Activated T-helper 2 cell treated with anti-CD3 and anti-CD28 coated beads, Interferon-gamma antibody, Interleukin-2, Interleukin-4, amounts not matched to agents 10 μg/mL and 5 μg/mL and 100 μg/mL, durations not matched to agents 14 hours and 24 hours and 36 hours (primary cell): ENCODE data around the gene UVRAG. TPM values are rescaled to one million over a fixed set of nuclear protein-coding genes. Genes with fewer than 3 reads are reported as not detected.
"Not testable (repeated sequence)": the region's sequence is repeated elsewhere in the genome, so short reads cannot be mapped to it uniquely, and the experiment has no call there.

Experiments
- DNase-seq: peaks from one replicate; pipeline ENCODE4 v3.0.0; 2021; ENCODE audit warnings: low spot score
- H3K27ac Mint-ChIP-seq: one replicate; pipeline ENCODE4 v1.8.0; 2021; ENCODE audit warnings: mixed read lengths
- H3K27me3 Mint-ChIP-seq: one replicate; pipeline ENCODE4 v1.8.0; 2021; ENCODE audit warnings: low read depth, mixed read lengths
- H3K36me3 Mint-ChIP-seq: one replicate; pipeline ENCODE4 v1.8.0; 2021; ENCODE audit warnings: low read depth, mixed read lengths
- H3K4me1 Mint-ChIP-seq: one replicate; pipeline ENCODE4 v1.8.0; 2021; ENCODE audit warnings: low read depth, mixed read lengths
- H3K4me3 Mint-ChIP-seq: one replicate; pipeline ENCODE4 v1.8.0; 2021; ENCODE audit warnings: low read depth, mild to moderate bottlenecking, moderate library complexity, mixed read lengths
- H3K9me3 Mint-ChIP-seq: one replicate; pipeline ENCODE4 v1.8.0; 2021; ENCODE audit warnings: mixed read lengths
- intact Hi-C: fragments of 100-400 bp; cut with micrococcal nuclease; formaldehyde crosslinking; loops from one replicate; pipeline ENCODE4 v1.15.1; 2023
- total RNA-seq: library from RNA; stranded (reverse); gene quantifications from 2 replicates; pipeline ENCODE4 v1.2.3, GENCODE V29; 2022

Gene UVRAG
- total RNA-seq, 1 donor from 2014 or later = 23.3 TPM

- intact Hi-C loops = no loop called here
- Mint-ChIP-seq H3K4me3 (no peak overlapping the region), H3K27me3 (no peaks in the 10 kb centered on the region), H3K9me3 (no peaks in the 10 kb centered on the region), H3K27ac (no peak overlapping the region), H3K4me1 (peaks cover 4% of the 10 kb centered on the region), H3K36me3 (peaks cover 4% of the 10 kb centered on the region)
- no peak for DNase-seq
Observed at GRCh38 chr11:75955443-75955842, 140.4 kb downstream of the UVRAG start.

- H3K27me3 Mint-ChIP-seq = no peaks in the 10 kb centered on the region
- peaks cover 4% of the 10 kb centered on the region for H3K36me3 Mint-ChIP-seq
- DNase-seq = no peak
- H3K9me3 Mint-ChIP-seq = no peaks in the 10 kb centered on the region
- H3K4me1 Mint-ChIP-seq = peaks cover 3% of the 10 kb centered on the region
- H3K27ac Mint-ChIP-seq = no peak overlapping the region
- H3K4me3 Mint-ChIP-seq = no peak overlapping the region
- intact Hi-C loops = no loop called here
Observed at GRCh38 chr11:75959540-75959939, 144.5 kb downstream of the UVRAG start.

GRCh38 chr11:75964071-75964470, 149.1 kb downstream of the UVRAG start:
- no peaks in the 10 kb centered on the region for H3K9me3 Mint-ChIP-seq
- intact Hi-C loops = no loop called here
- no peak overlapping the region for H3K27ac Mint-ChIP-seq
- DNase-seq = no peak
- no peaks in the 10 kb centered on the region for H3K27me3 Mint-ChIP-seq
- no peak overlapping the region for H3K4me3 Mint-ChIP-seq
- H3K36me3 Mint-ChIP-seq = no peaks in the 10 kb centered on the region
- peaks cover 7% of the 10 kb centered on the region for H3K4me1 Mint-ChIP-seq

GRCh38 chr11:75966537-75967287, 151.7 kb downstream of the UVRAG start:
- H3K27ac Mint-ChIP-seq = no peak overlapping the region
- no peaks in the 10 kb centered on the region for H3K27me3 Mint-ChIP-seq
- no peaks in the 10 kb centered on the region for H3K36me3 Mint-ChIP-seq

GRCh38 chr11:75968021-75968625, 153.1 kb downstream of the UVRAG start:
- Mint-ChIP-seq H3K9me3 (peaks cover 11% of the 10 kb centered on the region), H3K36me3 (peaks cover 3% of the 10 kb centered on the region), H3K4me3 (no peak overlapping the region), H3K27ac (no peak overlapping the region), H3K27me3 (no peaks in the 10 kb centered on the region), H3K4me1 (peaks cover 8% of the 10 kb centered on the region)
- no peak for DNase-seq
- intact Hi-C loops = no loop called here

More at GRCh38 chr11:75966537-75967287, 151.7 kb downstream of the UVRAG start:
- Mint-ChIP-seq H3K4me3 (no peak overlapping the region), H3K4me1 (peaks cover 8% of the 10 kb centered on the region), H3K9me3 (no peaks in the 10 kb centered on the region)
- no peak for DNase-seq
- intact Hi-C loops = no loop called here

- Mint-ChIP-seq H3K4me3 (no peak overlapping the region), H3K4me1 (peaks cover 8% of the 10 kb centered on the region), H3K27ac (no peak overlapping the region), H3K9me3 (peaks cover 17% of the 10 kb centered on the region), H3K27me3 (no peaks in the 10 kb centered on the region), H3K36me3 (peaks cover 7% of the 10 kb centered on the region)
- intact Hi-C loops = no loop called here
- DNase-seq = no peak
Observed at GRCh38 chr11:75969626-75970308, 154.8 kb downstream of the UVRAG start.

GRCh38 chr11:75973710-75974109, 158.7 kb downstream of the UVRAG start:
- H3K9me3 Mint-ChIP-seq = peaks cover 18% of the 10 kb centered on the region
- DNase-seq, H3K27me3 Mint-ChIP-seq, H3K4me3 Mint-ChIP-seq, H3K4me1 Mint-ChIP-seq, intact Hi-C loops, H3K27ac Mint-ChIP-seq, H3K36me3 Mint-ChIP-seq: not testable (repeated sequence)

GRCh38 chr11:75979075-75979474, 164.1 kb downstream of the UVRAG start:
- H3K4me1 Mint-ChIP-seq = not testable (repeated sequence)

GRCh38 chr11:75979479-75980027, 164.5 kb downstream of the UVRAG start:
- H3K36me3 Mint-ChIP-seq = peaks cover 11% of the 10 kb centered on the region
- H3K9me3 Mint-ChIP-seq, H3K4me1 Mint-ChIP-seq, H3K27ac Mint-ChIP-seq, intact Hi-C loops, H3K4me3 Mint-ChIP-seq, H3K27me3 Mint-ChIP-seq, DNase-seq: not testable (repeated sequence)

More at GRCh38 chr11:75979075-75979474, 164.1 kb downstream of the UVRAG start:
- H3K4me3 Mint-ChIP-seq, H3K27ac Mint-ChIP-seq, DNase-seq, intact Hi-C loops, H3K9me3 Mint-ChIP-seq, H3K36me3 Mint-ChIP-seq, H3K27me3 Mint-ChIP-seq: not testable (repeated sequence)

- intact Hi-C loops = no loop called here
- Mint-ChIP-seq H3K36me3 (peaks cover 14% of the 10 kb centered on the region), H3K27ac (no peak overlapping the region), H3K4me3 (no peak overlapping the region), H3K4me1 (peaks cover 1% of the 10 kb centered on the region), H3K9me3 (no peaks in the 10 kb centered on the region), H3K27me3 (no peaks in the 10 kb centered on the region)
- no peak for DNase-seq
Observed at GRCh38 chr11:75980031-75980430, 165.0 kb downstream of the UVRAG start.

- intact Hi-C loops = no loop called here
Observed at GRCh38 chr11:75981546-75981945, 166.5 kb downstream of the UVRAG start.

GRCh38 chr11:75982309-75982708, 167.3 kb downstream of the UVRAG start:
- DNase-seq = no peak
- no peak overlapping the region for H3K27ac Mint-ChIP-seq
- peaks cover 14% of the 10 kb centered on the region for H3K36me3 Mint-ChIP-seq
- H3K4me1 Mint-ChIP-seq = peaks cover 1% of the 10 kb centered on the region
- no peaks in the 10 kb centered on the region for H3K27me3 Mint-ChIP-seq
- H3K4me3 Mint-ChIP-seq = no peak overlapping the region
- intact Hi-C loops = no loop called here
- H3K9me3 Mint-ChIP-seq = no peaks in the 10 kb centered on the region

More at GRCh38 chr11:75981546-75981945, 166.5 kb downstream of the UVRAG start:
- Mint-ChIP-seq H3K4me3 (no peak overlapping the region), H3K27ac (no peak overlapping the region), H3K27me3 (no peaks in the 10 kb centered on the region), H3K9me3 (no peaks in the 10 kb centered on the region), H3K36me3 (peaks cover 14% of the 10 kb centered on the region), H3K4me1 (peaks cover 1% of the 10 kb centered on the region)
- DNase-seq = no peak

- intact Hi-C loops = no loop called here
- Mint-ChIP-seq H3K9me3 (no peaks in the 10 kb centered on the region), H3K27ac (no peak overlapping the region), H3K36me3 (peaks cover 16% of the 10 kb centered on the region), H3K27me3 (no peaks in the 10 kb centered on the region), H3K4me1 (peaks cover 10% of the 10 kb centered on the region), H3K4me3 (no peak overlapping the region)
- no peak for DNase-seq
Observed at GRCh38 chr11:75986966-75987365, 172.0 kb downstream of the UVRAG start.
